HepG2 (cell line): ENCODE measurements around the gene SYTL2. TPM values are rescaled to one million over a fixed set of nuclear protein-coding genes. Genes with fewer than 3 reads are reported as not detected.

Source experiments
- ATAC-seq: fragments of 200-7000 bp; cut with Tn5 transposase; 3 replicates; pipeline ENCODE4 v1.9.1; 2020; ENCODE audit warnings: mild to moderate bottlenecking, moderate library complexity
- BruUV-seq: library from RNA; stranded (reverse); fragments of 400-500 nt; replicated peaks from 2 replicates; lab custom pipeline; 2021; lab: Mats Ljungman, UMichigan
- CTCF ChIA-PET: fragments of 300-600 bp; formaldehyde crosslinking; extraction: SDS; loops from one replicate; lab custom pipeline; 2021; ENCODE audit warnings: low total read pairs, inconsistent platforms, low intra/inter-chr PET ratio; lab: Yijun Ruan, JAX
- POLR2A ChIA-PET: fragments of 350-600 bp; sonication (Branson Sonifier 250); formaldehyde crosslinking; loops from one replicate; lab custom pipeline; 2020; ENCODE audit warnings: antibody characterized with exemption, inconsistent platforms; lab: Yijun Ruan, JAX
- DNase-seq: peaks from one replicate; pipeline ENCODE4 v3.0.0-alpha.2; 2015; ENCODE audit warnings: low spot score
- FAIRE-seq: peaks from 3 replicates; lab custom pipeline; 2011; peaks lifted over from hg19 to GRCh38; lab: Jason Lieb, UNC
- H2AFZ ChIP-seq: one replicate; pipeline ENCODE4 v1.6.1; 2011; ENCODE audit warnings: low read length, inconsistent platforms
- H3K27ac ChIP-seq: fragments of 300-600 bp; 3 replicates; pipeline ENCODE4 v1.8.0; 2011; ENCODE audit warnings: mixed run types, mild to moderate bottlenecking, mixed read lengths, low read length, inconsistent platforms; ENCODE audit not compliant: insufficient read depth; ENCODE audit errors: extremely low read length
- H3K27me3 ChIP-seq, 2 experiments: fragments of 200-600 bp in 1 of 2; 2 replicates in 1 of 2; 3 replicates in 1 of 2; pipeline versions ENCODE4 v1.6.0 to v1.8.0; 2011; ENCODE audit warnings: low read length in 2 of 2, mild to moderate bottlenecking in 2 of 2, moderate library complexity in 2 of 2, inconsistent platforms in 1 of 2; ENCODE audit not compliant: insufficient read depth in 2 of 2, control insufficient read depth in 1 of 2
- H3K36me3 ChIP-seq, 2 experiments: fragments of 200-600 bp in 1 of 2; replicated peaks in 1 of 2; 2 replicates in 1 of 2; 3 replicates in 1 of 2; pipeline versions ENCODE4 v1.5.1 to v1.8.0; 2011; ENCODE audit warnings: low read length in 2 of 2, inconsistent platforms in 1 of 2; ENCODE audit not compliant: insufficient read depth in 2 of 2, control insufficient read depth in 1 of 2
- H3K4me1 ChIP-seq: 2 replicates; pipeline ENCODE4 v1.5.1; 2012; ENCODE audit warnings: low read length, inconsistent platforms; ENCODE audit not compliant: insufficient read depth
- H3K4me2 ChIP-seq: 2 replicates; pipeline ENCODE4 v1.6.0; 2011; ENCODE audit warnings: low read depth, low read length, inconsistent platforms
- H3K4me3 ChIP-seq, 3 experiments: fragments of 200-600 bp in 1 of 3; sonication (generic), shearing (Covaris generic) in 1 of 3; replicated peaks in 1 of 3; 2 replicates each; pipeline ENCODE4 v1.5.1; 2011 to 2016; ENCODE audit warnings: low read length in 3 of 3, inconsistent platforms in 2 of 3, low read depth in 2 of 3, mild to moderate bottlenecking in 2 of 3, control low read depth in 1 of 3, mixed read lengths in 1 of 3; ENCODE audit not compliant: insufficient read depth in 1 of 3
- H3K79me2 ChIP-seq: one replicate; pipeline ENCODE4 v1.6.1; 2011; ENCODE audit warnings: low read length, inconsistent platforms; ENCODE audit not compliant: insufficient read depth
- H3K9ac ChIP-seq: 2 replicates; pipeline ENCODE4 v1.6.0; 2011; ENCODE audit warnings: mild to moderate bottlenecking, low read depth, low read length, inconsistent platforms; ENCODE audit not compliant: insufficient read depth
- H3K9me3 ChIP-seq: 2 replicates; pipeline ENCODE4 v1.5.1; 2012; ENCODE audit warnings: mild to moderate bottlenecking, low read length
- H4K20me1 ChIP-seq: 2 replicates; pipeline ENCODE4 v1.6.0; 2011; ENCODE audit warnings: inconsistent platforms, mild to moderate bottlenecking, low read length, moderate library complexity; ENCODE audit not compliant: insufficient read depth
- HIVEP1 ChIP-seq: sonication (generic); formaldehyde crosslinking; IDR thresholded peaks from 2 replicates; pipeline ENCODE4 v1.4.0; 2020; ENCODE audit warnings: mild to moderate bottlenecking, missing genetic modification reagents
- HNF4A ChIP-seq: sonication (generic); formaldehyde crosslinking; IDR thresholded peaks from 2 replicates; pipeline ENCODE4 v1.4.0; 2020; ENCODE audit warnings: missing genetic modification reagents
- HOXA9 ChIP-seq: sonication (generic); formaldehyde crosslinking; IDR thresholded peaks from 2 replicates; pipeline ENCODE4 v1.8.1; 2022; ENCODE audit warnings: missing genetic modification reagents, mild to moderate bottlenecking, moderate library complexity, borderline replicate concordance
- NRL ChIP-seq: sonication (generic); formaldehyde crosslinking; IDR thresholded peaks from 2 replicates; pipeline ENCODE4 v1.5.0; 2020; ENCODE audit warnings: missing genetic modification reagents, mild to moderate bottlenecking, moderate library complexity, borderline replicate concordance
- SIN3B ChIP-seq: fragments of 150-350 bp; IDR thresholded peaks from 2 replicates; pipeline ENCODE4 v1.6.1; 2014; ENCODE audit warnings: low read length
- SPEN ChIP-seq: sonication (generic); formaldehyde crosslinking; IDR thresholded peaks from 2 replicates; pipeline ENCODE4 v1.5.1; 2020; ENCODE audit warnings: low read depth, mild to moderate bottlenecking, missing genetic modification reagents
- TBL1XR1 ChIP-seq: fragments of 150-350 bp; IDR thresholded peaks from 2 replicates; pipeline ENCODE4 v1.6.1; 2014; ENCODE audit warnings: borderline replicate concordance, low read length; ENCODE audit not compliant: partially characterized antibody
- TCF7L2 ChIP-seq: IDR thresholded peaks from 2 replicates; pipeline ENCODE4 v1.6.1; 2011; ENCODE audit warnings: mild to moderate bottlenecking, low read depth, low read length, moderate library complexity
- ZFY ChIP-seq: sonication (generic); formaldehyde crosslinking; IDR thresholded peaks from 2 replicates; pipeline ENCODE4 v1.4.0; 2020; ENCODE audit warnings: missing genetic modification reagents
- ZMYM3 ChIP-seq: sonication (generic); formaldehyde crosslinking; IDR thresholded peaks from 2 replicates; pipeline ENCODE4 v1.5.1; 2020; ENCODE audit warnings: mild to moderate bottlenecking, missing genetic modification reagents
- ZNF414 ChIP-seq: sonication (generic); formaldehyde crosslinking; IDR thresholded peaks from 2 replicates; pipeline ENCODE4 v1.5.0; 2020; ENCODE audit warnings: missing genetic modification reagents
- ZNF501 ChIP-seq: sonication (generic); formaldehyde crosslinking; IDR thresholded peaks from 2 replicates; pipeline ENCODE4 v1.5.1; 2020; ENCODE audit warnings: mild to moderate bottlenecking, moderate library complexity, missing genetic modification reagents
- ZNF776 ChIP-seq: sonication (generic); formaldehyde crosslinking; IDR thresholded peaks from 2 replicates; pipeline ENCODE4 v1.4.0; 2020; ENCODE audit warnings: mild to moderate bottlenecking, missing genetic modification reagents
- ZNF781 ChIP-seq: sonication (generic); formaldehyde crosslinking; IDR thresholded peaks from 2 replicates; pipeline ENCODE4 v1.5.1; 2020; ENCODE audit warnings: borderline replicate concordance, mild to moderate bottlenecking, missing genetic modification reagents; ENCODE audit errors: not compliant biosample characterization
- WGBS: methylation state at CpG from one replicate; pipeline ENCODE4 v1.1.6; 2017; ENCODE audit warnings: low lambda C conversion rate; 5-methylcytosine and 5-hydroxymethylcytosine counted together
- in situ Hi-C: cut with HindIII; loops from 2 replicates; pipeline ENCODE4 v1.10.0; 2017; ENCODE audit warnings: low pct_unique_long_range_greater_than_20kb; ENCODE audit not compliant: extremely low pct_ligation_motif_present
- intact Hi-C: fragments of 100-400 bp; cut with micrococcal nuclease; formaldehyde crosslinking; loops from one replicate; pipeline ENCODE4 v1.10.0; 2022; ENCODE audit not compliant: unreplicated experiment
- polyA plus RNA-seq, 8 experiments: library from polyadenylated mRNA; depleted of rRNA in 3 of 8; stranded (reverse) in 7 of 8; unstranded in 1 of 8; fragments of >200 nt; fragmentation: Illumina TruSeq in 4 of 8; extraction: Trizol in 4 of 8; gene quantifications; 2 replicates each; pipeline versions ENCODE4 v1.2.1 to v1.2.3, GENCODE V29; 2011 to 2016; ENCODE audit warnings: low read depth in 4 of 8, missing spikeins in 1 of 8, mixed read lengths in 1 of 8; ENCODE audit not compliant: insufficient read depth in 1 of 8
- total RNA-seq, 5 experiments: library from RNA; depleted of rRNA; stranded (reverse); fragments of >200 nt; fragmentation: Illumina TruSeq; extraction: Trizol; gene quantifications; 2 replicates each; pipeline ENCODE4 v1.2.3, GENCODE V29; 2016; ENCODE audit warnings: low read depth in 1 of 5
- TF ChIP-seq, protein P1 (sequence below): sonication (generic); formaldehyde crosslinking; IDR thresholded peaks from 2 replicates; pipeline ENCODE4 v1.8.0; 2023; ENCODE audit warnings: mild to moderate bottlenecking, missing genetic modification reagents
- TF ChIP-seq, protein P2 (sequence below): sonication (generic); formaldehyde crosslinking; IDR thresholded peaks from 2 replicates; pipeline ENCODE4 v1.5.1; 2020; ENCODE audit warnings: mild to moderate bottlenecking, missing genetic modification reagents, moderate library complexity

The SYTL2 gene
- total and polyA plus RNA-seq, 2 of the 13 experiments (the other 11 are each of a cell fraction or from before 2014, with no cell fraction given): 0.77 to 0.90 TPM

DNA sequence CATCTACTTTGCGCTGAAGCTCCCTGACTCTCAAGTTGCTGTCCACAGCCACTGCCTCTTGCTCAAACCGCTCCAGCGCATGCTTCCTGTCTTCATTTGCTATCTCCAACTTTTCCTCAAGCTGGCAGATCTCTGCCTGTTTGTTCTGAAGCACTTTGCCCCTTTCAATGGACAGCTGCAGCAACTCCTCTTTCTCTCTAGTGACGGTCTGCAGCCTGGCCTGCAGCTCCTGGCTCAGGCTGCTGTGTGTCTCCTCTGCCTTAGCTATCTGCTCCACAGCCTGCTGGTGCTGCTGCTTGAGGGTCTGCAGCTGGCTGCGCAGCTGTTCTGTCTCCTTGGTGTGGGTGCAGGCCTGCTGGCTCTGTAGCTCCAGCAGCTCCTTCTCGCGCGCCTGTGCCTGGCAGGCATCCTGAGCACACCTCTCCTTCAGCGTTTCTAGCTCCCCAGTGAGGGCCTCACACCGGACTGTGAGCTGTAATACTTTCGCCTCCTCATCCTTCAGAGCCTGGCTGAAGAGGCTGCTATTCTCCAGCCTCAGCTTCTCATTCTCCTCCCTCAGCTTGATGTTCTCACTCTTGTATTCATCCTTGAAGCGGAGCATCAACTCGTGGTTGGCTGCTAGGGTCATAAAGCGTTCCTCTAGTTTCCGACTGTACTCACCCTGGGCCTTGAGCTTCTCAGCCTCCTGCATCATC lies 125.7 kb downstream of the SYTL2 start:
- H3K9me3 ChIP-seq: no peaks in the 10 kb centered on the region
- peak; percentile 79 for ATAC-seq
- no peaks in the 10 kb centered on the region for H3K79me2 ChIP-seq
- peak; percentile 30 for FAIRE-seq
- no peak overlapping the region for H3K27ac ChIP-seq
- H3K9ac ChIP-seq: peak overlapping the region; percentile 14
- no TSS peak for BruUV-seq
- ChIA-PET POLR2A (interaction anchor here (1.3 to 2.1 kb wide), 3 partner anchors 20 to 57 kb away, joined by 5 to 11 read pairs (median 6); partner anchors contain the start of genes CREBZF, TMEM126A and TMEM126B), CTCF (no interaction called here)
- no peaks in the 10 kb centered on the region for H4K20me1 ChIP-seq
- DNase-seq: no peak
- peak overlapping the region; percentile 20 to 69 (median 44); a peak in 5 of 6 replicates for H3K4me3 ChIP-seq
- peaks cover 0 to 10% of the 10 kb centered on the region in 2 experiments; a peak in 1 of 5 replicates for H3K27me3 ChIP-seq
- 11% methylated on average over 11 of the region's 15 CpGs for WGBS
- H3K36me3 ChIP-seq: no peaks in the 10 kb centered on the region
- peak overlapping the region; percentile 92 for H3K4me2 ChIP-seq
- peaks cover 33% of the 10 kb centered on the region; the same call in 1 of the 2 replicates for H3K4me1 ChIP-seq
- intact Hi-C loops (no loop called here), in situ Hi-C loops (no loop called here)
- H2AFZ ChIP-seq: peak overlapping the region; percentile 67
- TF ChIP-seq, protein P1, sequence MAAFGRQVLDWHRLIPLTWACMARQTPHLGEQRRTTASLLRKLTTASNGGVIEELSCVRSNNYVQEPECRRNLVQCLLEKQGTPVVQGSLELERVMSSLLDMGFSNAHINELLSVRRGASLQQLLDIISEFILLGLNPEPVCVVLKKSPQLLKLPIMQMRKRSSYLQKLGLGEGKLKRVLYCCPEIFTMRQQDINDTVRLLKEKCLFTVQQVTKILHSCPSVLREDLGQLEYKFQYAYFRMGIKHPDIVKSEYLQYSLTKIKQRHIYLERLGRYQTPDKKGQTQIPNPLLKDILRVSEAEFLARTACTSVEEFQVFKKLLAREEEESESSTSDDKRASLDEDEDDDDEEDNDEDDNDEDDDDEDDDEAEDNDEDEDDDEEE (CRISPR knock-in tag): peak; percentile 43; the same call in 1 of the 2 replicates
- TF ChIP-seq HNF4A (CRISPR knock-in tag): peak; percentile 18; the same call in 1 of the 2 replicates
- no peak for TF ChIP-seq HOXA9 (CRISPR knock-in tag)
- TF ChIP-seq SIN3B: no peak
- no peak for TF ChIP-seq ZNF781 (CRISPR knock-in tag)
- TF ChIP-seq ZFY: no peak
- no peak for TF ChIP-seq ZNF414 (CRISPR knock-in tag)
- 0 out of 2 replicates have a peak, but pooled peaks have one; percentile 31 for TF ChIP-seq NRL (CRISPR knock-in tag)
- TF ChIP-seq ZNF776 (CRISPR knock-in tag): 0 out of 2 replicates have a peak, but pooled peaks have one; percentile 56
- TF ChIP-seq TBL1XR1: no peak
- TF ChIP-seq ZNF501 (CRISPR knock-in tag): peak; percentile 41; the same call in 1 of the 2 replicates
- TF ChIP-seq, protein P2, sequence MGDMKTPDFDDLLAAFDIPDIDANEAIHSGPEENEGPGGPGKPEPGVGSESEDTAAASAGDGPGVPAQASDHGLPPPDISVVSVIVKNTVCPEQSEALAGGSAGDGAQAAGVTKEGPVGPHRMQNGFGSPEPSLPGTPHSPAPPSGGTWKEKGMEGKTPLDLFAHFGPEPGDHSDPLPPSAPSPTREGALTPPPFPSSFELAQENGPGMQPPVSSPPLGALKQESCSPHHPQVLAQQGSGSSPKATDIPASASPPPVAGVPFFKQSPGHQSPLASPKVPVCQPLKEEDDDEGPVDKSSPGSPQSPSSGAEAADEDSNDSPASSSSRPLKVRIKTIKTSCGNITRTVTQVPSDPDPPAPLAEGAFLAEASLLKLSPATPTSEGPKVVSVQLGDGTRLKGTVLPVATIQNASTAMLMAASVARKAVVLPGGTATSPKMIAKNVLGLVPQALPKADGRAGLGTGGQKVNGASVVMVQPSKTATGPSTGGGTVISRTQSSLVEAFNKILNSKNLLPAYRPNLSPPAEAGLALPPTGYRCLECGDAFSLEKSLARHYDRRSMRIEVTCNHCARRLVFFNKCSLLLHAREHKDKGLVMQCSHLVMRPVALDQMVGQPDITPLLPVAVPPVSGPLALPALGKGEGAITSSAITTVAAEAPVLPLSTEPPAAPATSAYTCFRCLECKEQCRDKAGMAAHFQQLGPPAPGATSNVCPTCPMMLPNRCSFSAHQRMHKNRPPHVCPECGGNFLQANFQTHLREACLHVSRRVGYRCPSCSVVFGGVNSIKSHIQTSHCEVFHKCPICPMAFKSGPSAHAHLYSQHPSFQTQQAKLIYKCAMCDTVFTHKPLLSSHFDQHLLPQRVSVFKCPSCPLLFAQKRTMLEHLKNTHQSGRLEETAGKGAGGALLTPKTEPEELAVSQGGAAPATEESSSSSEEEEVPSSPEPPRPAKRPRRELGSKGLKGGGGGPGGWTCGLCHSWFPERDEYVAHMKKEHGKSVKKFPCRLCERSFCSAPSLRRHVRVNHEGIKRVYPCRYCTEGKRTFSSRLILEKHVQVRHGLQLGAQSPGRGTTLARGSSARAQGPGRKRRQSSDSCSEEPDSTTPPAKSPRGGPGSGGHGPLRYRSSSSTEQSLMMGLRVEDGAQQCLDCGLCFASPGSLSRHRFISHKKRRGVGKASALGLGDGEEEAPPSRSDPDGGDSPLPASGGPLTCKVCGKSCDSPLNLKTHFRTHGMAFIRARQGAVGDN: peak; percentile 59
- TF ChIP-seq HIVEP1 (CRISPR knock-in tag): peak; percentile 33; the same call in 1 of the 2 replicates
- TF ChIP-seq SPEN (CRISPR knock-in tag): 0 out of 2 replicates have a peak, but pooled peaks have one; percentile 17
- no peak for TF ChIP-seq TCF7L2
- TF ChIP-seq ZMYM3 (CRISPR knock-in tag): no peak
